ENCODE data around the gene SPOP. TPM values are rescaled to one million over a fixed set of nuclear protein-coding genes. Genes with fewer than 3 reads are reported as not detected.
"Not testable (repeated sequence)": the region's sequence is repeated elsewhere in the genome, so short reads cannot be mapped to it uniquely, and the experiment has no call there.

SPOP gene
- total RNA-seq, 3 donors from 2014 or later = 61.4 to 78.1 (median 71.9) TPM

DNA sequence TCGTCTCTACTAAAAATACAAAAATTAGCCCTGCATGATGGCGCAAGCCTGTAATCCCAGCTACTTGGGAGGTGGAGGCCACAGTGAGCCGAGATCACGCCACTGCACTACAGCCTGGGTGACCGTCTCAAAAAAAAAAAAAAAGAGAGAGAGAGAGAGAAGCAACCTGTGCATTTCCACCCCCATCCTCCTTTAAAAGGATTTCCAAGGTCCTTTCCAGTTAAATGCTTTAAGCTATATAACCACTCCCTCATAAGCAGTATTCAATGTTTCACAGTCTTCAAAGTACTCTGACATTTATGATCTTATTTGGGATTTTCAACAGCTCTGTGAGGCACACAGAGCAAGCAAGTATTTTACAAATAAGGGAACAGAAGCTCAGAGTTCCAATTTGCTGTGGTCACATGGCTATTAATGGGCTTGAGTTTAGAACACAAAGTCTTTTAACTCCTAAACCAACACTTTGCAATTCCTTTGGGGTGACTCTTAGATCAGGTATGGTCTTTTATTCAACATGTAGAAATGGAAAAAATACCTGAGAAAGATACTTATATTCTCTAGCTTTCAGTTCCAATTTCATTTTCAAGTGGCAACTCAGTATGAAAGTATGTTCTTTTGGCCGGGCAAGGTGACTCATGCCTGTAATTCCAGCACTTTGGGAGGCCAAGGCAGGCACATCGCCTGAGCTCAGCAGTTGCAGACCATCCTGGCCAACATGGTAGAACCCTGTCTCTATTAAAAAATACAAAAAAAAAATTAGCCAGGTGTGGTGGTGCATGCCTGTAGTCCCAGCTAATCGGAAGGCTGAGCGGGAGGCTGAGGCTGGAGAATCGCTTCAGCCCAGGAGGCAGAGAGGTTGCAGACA is 31.3 kb downstream of the SPOP start:
- Mint-ChIP-seq H3K36me3 (ENCODE audit: insufficient read depth) (peaks cover 15% of the 10 kb centered on the region), H3K4me3 (no peak overlapping the region), H3K9me3 (no peaks in the 10 kb centered on the region), H3K27me3 (ENCODE audit: low read depth) (no peaks in the 10 kb centered on the region), H3K4me1 (ENCODE audit: low read depth) (peaks cover 48% of the 10 kb centered on the region)
- DNase-seq (no peak), ATAC-seq (peak; percentile 92 to 95)

GRCh38 chr17:49646056-49646390 is 31.9 kb downstream of the SPOP start:
- ATAC-seq; DNase-seq; H3K9me3 Mint-ChIP-seq; H3K27me3 Mint-ChIP-seq (ENCODE audit: low read depth); H3K4me3 Mint-ChIP-seq: not testable (repeated sequence)
- peaks cover 46% of the 10 kb centered on the region for H3K4me1 Mint-ChIP-seq (ENCODE audit: low read depth)
- H3K36me3 Mint-ChIP-seq (ENCODE audit: insufficient read depth) = peaks cover 15% of the 10 kb centered on the region

DNA sequence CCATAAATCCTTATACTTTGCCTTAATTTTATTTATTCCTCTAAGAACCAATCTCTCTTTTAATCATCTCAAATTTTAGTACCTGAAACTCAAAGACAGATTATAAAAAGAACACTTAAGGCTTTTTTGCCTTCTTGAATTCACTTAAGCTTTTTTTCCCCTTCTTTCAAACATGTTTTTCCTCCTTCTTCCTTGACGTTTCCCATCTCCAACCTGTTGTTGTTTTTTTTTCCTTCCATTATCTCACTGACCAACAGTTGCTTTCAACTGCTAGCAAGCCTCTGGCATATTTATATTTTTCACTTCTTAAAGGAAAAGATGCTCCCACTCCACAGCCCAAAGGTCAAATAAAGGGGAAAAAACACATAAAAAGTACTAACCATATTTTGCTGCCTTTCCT is 32.2 kb downstream of the SPOP start:
- DNase-seq (no peak), ATAC-seq (no peak)
- H3K4me3 Mint-ChIP-seq = no peak overlapping the region
- H3K36me3 Mint-ChIP-seq (ENCODE audit: insufficient read depth) = peaks cover 17% of the 10 kb centered on the region
- H3K9me3 Mint-ChIP-seq = no peaks in the 10 kb centered on the region
- H3K4me1 Mint-ChIP-seq (ENCODE audit: low read depth) = peaks cover 46% of the 10 kb centered on the region
- no peaks in the 10 kb centered on the region for H3K27me3 Mint-ChIP-seq (ENCODE audit: low read depth)

GRCh38 chr17:49640556-49640955 is 37.3 kb downstream of the SPOP start:
- ATAC-seq (no peak), DNase-seq (no peak)
- H3K4me3 Mint-ChIP-seq = no peak overlapping the region
- H3K27me3 Mint-ChIP-seq (ENCODE audit: low read depth) = no peaks in the 10 kb centered on the region
- peaks cover 21% of the 10 kb centered on the region for H3K36me3 Mint-ChIP-seq (ENCODE audit: insufficient read depth)
- peaks cover 35% of the 10 kb centered on the region for H3K4me1 Mint-ChIP-seq (ENCODE audit: low read depth)
- no peaks in the 10 kb centered on the region for H3K9me3 Mint-ChIP-seq

GRCh38 chr17:49638818-49639217 is 39.1 kb downstream of the SPOP start:
- Mint-ChIP-seq H3K36me3 (ENCODE audit: insufficient read depth) (peaks cover 24% of the 10 kb centered on the region), H3K4me3 (no peak overlapping the region), H3K9me3 (no peaks in the 10 kb centered on the region), H3K4me1 (ENCODE audit: low read depth) (peaks cover 36% of the 10 kb centered on the region), H3K27me3 (ENCODE audit: low read depth) (no peaks in the 10 kb centered on the region)
- ATAC-seq (no peak), DNase-seq (no peak)

DNA sequence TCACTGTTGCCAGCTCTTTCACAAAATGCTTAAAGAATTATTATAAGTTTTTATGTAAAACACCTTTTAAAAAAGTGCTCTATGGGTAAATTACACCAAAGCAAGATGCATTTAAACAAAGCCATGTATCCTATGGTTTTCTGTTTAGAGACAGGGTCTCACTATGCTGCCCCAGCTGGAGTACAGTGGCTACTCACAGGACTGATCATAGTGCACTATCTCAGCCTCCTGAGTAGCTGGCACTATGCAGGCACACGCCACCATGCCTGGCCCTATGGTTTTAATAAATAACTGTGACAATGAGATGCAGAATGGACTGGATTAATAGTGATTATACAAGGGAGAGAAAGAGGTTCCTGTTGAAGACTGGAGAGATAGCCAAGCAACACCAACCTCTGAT is 40.2 kb downstream of the SPOP start:
- DNase-seq (no peak), ATAC-seq (no peak)
- no peak overlapping the region for H3K4me3 Mint-ChIP-seq
- H3K27me3 Mint-ChIP-seq (ENCODE audit: low read depth) = no peaks in the 10 kb centered on the region
- H3K36me3 Mint-ChIP-seq (ENCODE audit: insufficient read depth) = peaks cover 20% of the 10 kb centered on the region
- peaks cover 37% of the 10 kb centered on the region for H3K4me1 Mint-ChIP-seq (ENCODE audit: low read depth)
- H3K9me3 Mint-ChIP-seq = no peaks in the 10 kb centered on the region

DNA sequence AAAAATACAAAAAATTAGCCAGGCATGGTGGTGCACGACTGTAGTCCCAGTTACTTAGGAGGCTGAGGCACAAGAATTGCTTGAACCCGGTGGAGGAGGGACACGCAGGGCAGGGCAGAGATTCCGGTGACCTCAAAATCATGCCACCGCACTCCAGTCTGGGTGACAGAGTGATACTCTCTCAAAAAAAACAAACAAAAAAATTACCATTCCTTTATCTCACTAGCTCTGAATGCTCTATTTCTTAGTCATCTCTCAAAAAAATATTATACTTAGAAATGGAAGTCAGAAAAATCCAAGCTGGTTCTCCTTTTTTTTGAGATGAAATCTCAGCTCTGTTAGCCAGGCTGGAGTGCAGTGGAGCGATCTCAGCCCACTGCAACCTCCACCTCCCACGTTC is 40.8 kb downstream of the SPOP start:
- Mint-ChIP-seq H3K4me3 (no peak overlapping the region), H3K27me3 (ENCODE audit: low read depth) (no peaks in the 10 kb centered on the region), H3K36me3 (ENCODE audit: insufficient read depth) (peaks cover 20% of the 10 kb centered on the region), H3K9me3 (no peaks in the 10 kb centered on the region), H3K4me1 (ENCODE audit: low read depth) (peaks cover 35% of the 10 kb centered on the region)
- no peak for ATAC-seq
- DNase-seq = no peak

- peaks cover 12% of the 10 kb centered on the region for H3K36me3 Mint-ChIP-seq (ENCODE audit: insufficient read depth)
- no peak for ATAC-seq
- H3K4me1 Mint-ChIP-seq (ENCODE audit: low read depth) = peaks cover 41% of the 10 kb centered on the region
- no peaks in the 10 kb centered on the region for H3K27me3 Mint-ChIP-seq (ENCODE audit: low read depth)
- no peak for DNase-seq
- H3K9me3 Mint-ChIP-seq = no peaks in the 10 kb centered on the region
- no peak overlapping the region for H3K4me3 Mint-ChIP-seq
Measured at GRCh38 chr17:49635121-49635520, 42.8 kb downstream of the SPOP start.

DNA sequence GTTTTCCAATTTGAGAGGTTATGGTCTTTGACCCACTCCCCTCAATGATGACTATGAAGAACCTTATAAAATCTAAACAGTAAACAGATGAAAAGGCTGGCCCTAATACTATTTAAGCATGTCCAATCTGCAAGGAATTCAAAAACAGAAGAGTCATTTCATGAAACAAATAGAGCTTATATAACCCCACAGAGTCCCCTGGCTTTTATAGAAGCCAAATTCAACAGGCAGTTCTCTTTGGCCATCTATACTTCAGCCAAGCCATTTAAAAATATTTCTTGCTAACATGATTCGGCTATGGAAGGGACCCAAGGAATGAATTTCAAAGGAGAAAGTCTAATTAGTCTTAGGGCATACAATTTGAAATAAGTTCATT is 43.4 kb downstream of the SPOP start:
- Mint-ChIP-seq H3K4me1 (ENCODE audit: low read depth) (peaks cover 47% of the 10 kb centered on the region), H3K36me3 (ENCODE audit: insufficient read depth) (peaks cover 12% of the 10 kb centered on the region), H3K9me3 (no peaks in the 10 kb centered on the region), H3K27me3 (ENCODE audit: low read depth) (no peaks in the 10 kb centered on the region), H3K4me3 (no peak overlapping the region)
- no peak for ATAC-seq
- no peak for DNase-seq

GRCh38 chr17:49633762-49634484 is 44.0 kb downstream of the SPOP start:
- Mint-ChIP-seq H3K4me1 (ENCODE audit: low read depth) (peaks cover 47% of the 10 kb centered on the region), H3K9me3 (no peaks in the 10 kb centered on the region), H3K36me3 (ENCODE audit: insufficient read depth) (peaks cover 12% of the 10 kb centered on the region), H3K4me3 (no peak overlapping the region), H3K27me3 (ENCODE audit: low read depth) (no peaks in the 10 kb centered on the region)
- DNase-seq = no peak
- no peak for ATAC-seq

GRCh38 chr17:49633250-49633649 is 44.6 kb downstream of the SPOP start:
- no peaks in the 10 kb centered on the region for H3K9me3 Mint-ChIP-seq
- peaks cover 53% of the 10 kb centered on the region for H3K4me1 Mint-ChIP-seq (ENCODE audit: low read depth)
- DNase-seq (no peak), ATAC-seq (no peak)
- no peak overlapping the region for H3K4me3 Mint-ChIP-seq
- peaks cover 12% of the 10 kb centered on the region for H3K36me3 Mint-ChIP-seq (ENCODE audit: insufficient read depth)
- no peaks in the 10 kb centered on the region for H3K27me3 Mint-ChIP-seq (ENCODE audit: low read depth)

- DNase-seq (no peak), ATAC-seq (no peak)
- peaks cover 8% of the 10 kb centered on the region for H3K36me3 Mint-ChIP-seq (ENCODE audit: insufficient read depth)
- no peaks in the 10 kb centered on the region for H3K27me3 Mint-ChIP-seq (ENCODE audit: low read depth)
- H3K9me3 Mint-ChIP-seq = no peaks in the 10 kb centered on the region
- H3K4me3 Mint-ChIP-seq = no peak overlapping the region
- H3K4me1 Mint-ChIP-seq (ENCODE audit: low read depth) = peaks cover 54% of the 10 kb centered on the region
Measured at GRCh38 chr17:49632201-49632600, 45.7 kb downstream of the SPOP start.

DNA sequence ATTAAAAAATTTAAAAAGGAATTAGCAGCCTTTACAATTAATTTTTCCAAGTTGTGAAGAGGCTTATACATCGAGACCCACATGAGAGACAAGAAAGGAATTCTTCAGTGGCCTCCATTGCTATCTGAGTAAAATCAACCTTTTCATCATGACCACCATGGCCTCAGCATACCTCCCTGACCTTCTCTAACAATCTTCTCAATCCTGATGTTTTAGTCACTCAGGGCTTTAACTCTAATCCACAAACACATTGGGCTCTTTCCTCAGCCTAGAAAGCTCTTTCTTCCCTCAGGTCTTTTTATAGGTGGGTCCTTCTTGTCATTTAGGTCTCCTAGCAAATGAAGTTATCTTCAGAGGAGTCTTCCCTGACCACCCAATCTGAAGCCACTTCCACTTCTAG is 46.4 kb downstream of the SPOP start:
- peaks cover 8% of the 10 kb centered on the region for H3K36me3 Mint-ChIP-seq (ENCODE audit: insufficient read depth)
- no peaks in the 10 kb centered on the region for H3K9me3 Mint-ChIP-seq
- DNase-seq = no peak
- H3K4me3 Mint-ChIP-seq = no peak overlapping the region
- no peaks in the 10 kb centered on the region for H3K27me3 Mint-ChIP-seq (ENCODE audit: low read depth)
- peaks cover 51% of the 10 kb centered on the region for H3K4me1 Mint-ChIP-seq (ENCODE audit: low read depth)
- ATAC-seq = no peak

- no peak for DNase-seq
- ATAC-seq = peak in 1 of 2 donors; percentile 46
- H3K4me1 Mint-ChIP-seq (ENCODE audit: low read depth) = peaks cover 47% of the 10 kb centered on the region
Measured at GRCh38 chr17:49630113-49630900, 47.6 kb downstream of the SPOP start.

More at GRCh38 chr17:49630113-49630900, 47.6 kb downstream of the SPOP start:
- Mint-ChIP-seq H3K9me3 (no peaks in the 10 kb centered on the region), H3K36me3 (ENCODE audit: insufficient read depth) (peaks cover 6% of the 10 kb centered on the region), H3K27me3 (ENCODE audit: low read depth) (no peaks in the 10 kb centered on the region), H3K4me3 (no peak overlapping the region)
